HUES6 (cell line): ENCODE measurements around the gene DCLK1.

Experiments
- H3K27ac ChIP-seq: 2 replicates; pipeline ENCODE4 v1.7.0; 2013; ENCODE audit warnings: low read depth, mild to moderate bottlenecking, low read length, inconsistent platforms
- H3K27me3 ChIP-seq: 2 replicates; pipeline ENCODE4 v1.6.1; 2013; ENCODE audit warnings: low read length; ENCODE audit not compliant: control insufficient read depth, insufficient read depth
- H3K36me3 ChIP-seq: 2 replicates; pipeline ENCODE4 v1.6.1; 2013; ENCODE audit warnings: low read length; ENCODE audit not compliant: control insufficient read depth, insufficient read depth
- H3K4me1 ChIP-seq: 2 replicates; pipeline ENCODE4 v1.6.1; 2013; ENCODE audit warnings: low read length; ENCODE audit not compliant: control insufficient read depth, insufficient read depth
- H3K4me3 ChIP-seq: 2 replicates; pipeline ENCODE4 v1.5.1; 2013; ENCODE audit warnings: low read depth, low read length
- H3K9ac ChIP-seq: one replicate; pipeline ENCODE4 v1.6.1; 2013; ENCODE audit warnings: mild to moderate bottlenecking, low read length
- H3K9me3 ChIP-seq: 2 replicates; pipeline ENCODE4 v1.6.1; 2013; ENCODE audit warnings: low read depth, low read length; ENCODE audit not compliant: control insufficient read depth, insufficient read depth

DCLK1 gene

GRCh38 chr13:35884211-35884760 is 246.9 kb downstream of the DCLK1 start:
- Histone ChIP-seq H3K27ac (no peak overlapping the region), H3K4me3 (no peak overlapping the region), H3K27me3 (no peaks in the 10 kb centered on the region)

GRCh38 chr13:35882722-35883497 is 248.3 kb downstream of the DCLK1 start:
- no peaks in the 10 kb centered on the region for H3K36me3 ChIP-seq
- H3K27me3 ChIP-seq: no peaks in the 10 kb centered on the region
- peaks cover 17% of the 10 kb centered on the region for H3K4me1 ChIP-seq
- no peak overlapping the region for H3K27ac ChIP-seq
- H3K9me3 ChIP-seq: no peaks in the 10 kb centered on the region
- H3K4me3 ChIP-seq: no peak overlapping the region
- H3K9ac ChIP-seq: no peak overlapping the region

More at GRCh38 chr13:35884211-35884760, 246.9 kb downstream of the DCLK1 start:
- H3K4me1 ChIP-seq: peaks cover 17% of the 10 kb centered on the region
- no peaks in the 10 kb centered on the region for H3K36me3 ChIP-seq
- no peak overlapping the region for H3K9ac ChIP-seq
- no peaks in the 10 kb centered on the region for H3K9me3 ChIP-seq

GRCh38 chr13:35881360-35881759 is 249.8 kb downstream of the DCLK1 start:
- Histone ChIP-seq H3K4me1 (peaks cover 15% of the 10 kb centered on the region), H3K9ac (no peak overlapping the region), H3K36me3 (no peaks in the 10 kb centered on the region), H3K27ac (no peak overlapping the region), H3K9me3 (no peaks in the 10 kb centered on the region), H3K4me3 (no peak overlapping the region), H3K27me3 (no peaks in the 10 kb centered on the region)

- H3K27ac ChIP-seq: no peak overlapping the region
- no peak overlapping the region for H3K9ac ChIP-seq
- no peaks in the 10 kb centered on the region for H3K36me3 ChIP-seq
- peaks cover 13% of the 10 kb centered on the region for H3K4me1 ChIP-seq
- no peak overlapping the region for H3K4me3 ChIP-seq
- no peaks in the 10 kb centered on the region for H3K9me3 ChIP-seq
- H3K27me3 ChIP-seq: no peaks in the 10 kb centered on the region
Measured at GRCh38 chr13:35879111-35879510, 252.1 kb downstream of the DCLK1 start.

GRCh38 chr13:35876601-35877000 is 254.6 kb downstream of the DCLK1 start:
- H3K36me3 ChIP-seq: no peaks in the 10 kb centered on the region
- no peak overlapping the region for H3K27ac ChIP-seq
- H3K27me3 ChIP-seq: no peaks in the 10 kb centered on the region
- 0 out of 2 replicates have a peak, but pooled peaks cover 6% of the 10 kb centered on the region for H3K4me1 ChIP-seq
- H3K4me3 ChIP-seq: no peak overlapping the region
- no peak overlapping the region for H3K9ac ChIP-seq
- H3K9me3 ChIP-seq: no peaks in the 10 kb centered on the region

- H3K9ac ChIP-seq: no peak overlapping the region
- 0 out of 2 replicates have a peak, but pooled peaks cover 6% of the 10 kb centered on the region for H3K4me1 ChIP-seq
- H3K4me3 ChIP-seq: no peak overlapping the region
- H3K27me3 ChIP-seq: no peaks in the 10 kb centered on the region
- no peaks in the 10 kb centered on the region for H3K9me3 ChIP-seq
- H3K27ac ChIP-seq: no peak overlapping the region
- no peaks in the 10 kb centered on the region for H3K36me3 ChIP-seq
Measured at GRCh38 chr13:35874704-35875103, 256.5 kb downstream of the DCLK1 start.

GRCh38 chr13:35872369-35872768 is 258.8 kb downstream of the DCLK1 start:
- Histone ChIP-seq H3K36me3 (no peaks in the 10 kb centered on the region), H3K27me3 (no peaks in the 10 kb centered on the region), H3K4me1 (0 out of 2 replicates have a peak, but pooled peaks cover 6% of the 10 kb centered on the region), H3K9ac (no peak overlapping the region), H3K9me3 (no peaks in the 10 kb centered on the region), H3K4me3 (no peak overlapping the region), H3K27ac (no peak overlapping the region)

- Histone ChIP-seq H3K4me3 (no peak overlapping the region), H3K36me3 (no peaks in the 10 kb centered on the region), H3K27ac (no peak overlapping the region), H3K27me3 (no peaks in the 10 kb centered on the region), H3K4me1 (peaks cover 6% of the 10 kb centered on the region; the same call in 1 of the 2 replicates), H3K9ac (no peak overlapping the region), H3K9me3 (no peaks in the 10 kb centered on the region)
Measured at GRCh38 chr13:35871561-35871960, 259.6 kb downstream of the DCLK1 start.

- Histone ChIP-seq H3K27ac (no peak overlapping the region), H3K4me3 (no peak overlapping the region), H3K9me3 (no peaks in the 10 kb centered on the region), H3K27me3 (no peaks in the 10 kb centered on the region), H3K9ac (no peak overlapping the region), H3K36me3 (no peaks in the 10 kb centered on the region), H3K4me1 (peaks cover 4% of the 10 kb centered on the region; the same call in 1 of the 2 replicates)
Measured at GRCh38 chr13:35866801-35867200, 264.4 kb downstream of the DCLK1 start.

GRCh38 chr13:35865341-35866240 is 265.6 kb downstream of the DCLK1 start:
- Histone ChIP-seq H3K36me3 (no peaks in the 10 kb centered on the region), H3K9ac (no peak overlapping the region), H3K27me3 (no peaks in the 10 kb centered on the region), H3K4me1 (peaks cover 8% of the 10 kb centered on the region), H3K27ac (no peak overlapping the region), H3K9me3 (no peaks in the 10 kb centered on the region), H3K4me3 (no peak overlapping the region)

GRCh38 chr13:35860661-35861060 is 270.5 kb downstream of the DCLK1 start:
- H3K9me3 ChIP-seq: no peaks in the 10 kb centered on the region
- H3K27me3 ChIP-seq: no peaks in the 10 kb centered on the region
- peaks cover 51% of the 10 kb centered on the region for H3K4me1 ChIP-seq
- H3K27ac ChIP-seq: no peak overlapping the region
- H3K9ac ChIP-seq: no peak overlapping the region
- no peaks in the 10 kb centered on the region for H3K36me3 ChIP-seq
- H3K4me3 ChIP-seq: no peak overlapping the region
